ENCODE data around the gene NFKBIZ.

DNA sequence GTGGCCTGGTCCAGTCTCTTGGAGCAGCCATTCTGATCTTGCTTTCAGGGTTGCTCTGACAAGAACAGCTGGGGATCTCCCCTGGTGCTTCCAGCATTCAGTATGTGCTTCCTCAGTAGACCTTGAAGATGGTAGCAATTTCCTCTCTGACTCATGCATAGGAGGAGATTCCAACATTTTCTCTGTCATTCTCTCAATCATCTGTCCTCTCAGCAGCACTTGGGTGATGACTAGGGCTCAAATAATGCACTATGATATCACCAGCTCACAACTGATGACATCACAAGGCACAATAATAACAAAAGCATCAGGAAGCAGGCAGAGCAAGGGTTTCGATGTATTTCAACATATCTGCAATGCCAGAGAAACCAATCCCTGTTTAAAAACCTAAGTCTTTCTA is 52.7 kb downstream of the NFKBIZ start:
- TF ChIP-seq POLR2A (IDR thresholded peaks at IDR 0.05; ENCODE audit: extremely low read depth, insufficient read length) (no peak), MYC (IDR thresholded peaks at IDR 0.05; ENCODE audit: low read depth, low read length) (no peak)
- TF ChIP-seq, protein P1, sequence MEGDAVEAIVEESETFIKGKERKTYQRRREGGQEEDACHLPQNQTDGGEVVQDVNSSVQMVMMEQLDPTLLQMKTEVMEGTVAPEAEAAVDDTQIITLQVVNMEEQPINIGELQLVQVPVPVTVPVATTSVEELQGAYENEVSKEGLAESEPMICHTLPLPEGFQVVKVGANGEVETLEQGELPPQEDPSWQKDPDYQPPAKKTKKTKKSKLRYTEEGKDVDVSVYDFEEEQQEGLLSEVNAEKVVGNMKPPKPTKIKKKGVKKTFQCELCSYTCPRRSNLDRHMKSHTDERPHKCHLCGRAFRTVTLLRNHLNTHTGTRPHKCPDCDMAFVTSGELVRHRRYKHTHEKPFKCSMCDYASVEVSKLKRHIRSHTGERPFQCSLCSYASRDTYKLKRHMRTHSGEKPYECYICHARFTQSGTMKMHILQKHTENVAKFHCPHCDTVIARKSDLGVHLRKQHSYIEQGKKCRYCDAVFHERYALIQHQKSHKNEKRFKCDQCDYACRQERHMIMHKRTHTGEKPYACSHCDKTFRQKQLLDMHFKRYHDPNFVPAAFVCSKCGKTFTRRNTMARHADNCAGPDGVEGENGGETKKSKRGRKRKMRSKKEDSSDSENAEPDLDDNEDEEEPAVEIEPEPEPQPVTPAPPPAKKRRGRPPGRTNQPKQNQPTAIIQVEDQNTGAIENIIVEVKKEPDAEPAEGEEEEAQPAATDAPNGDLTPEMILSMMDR (IDR thresholded peaks at IDR 0.05; ENCODE audit: low read depth, low read length): no peak
- TF ChIP-seq, protein P2, sequence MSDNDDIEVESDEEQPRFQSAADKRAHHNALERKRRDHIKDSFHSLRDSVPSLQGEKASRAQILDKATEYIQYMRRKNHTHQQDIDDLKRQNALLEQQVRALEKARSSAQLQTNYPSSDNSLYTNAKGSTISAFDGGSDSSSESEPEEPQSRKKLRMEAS (IDR thresholded peaks at IDR 0.05; ENCODE audit: low read depth, low read length): no peak
